ENCODE data around the gene FAM47E. TPM values are rescaled to one million over a fixed set of nuclear protein-coding genes. Genes with fewer than 3 reads are reported as not detected.

FAM47E gene
- polyA plus RNA-seq, 1 donor: 1.5 TPM

DNA sequence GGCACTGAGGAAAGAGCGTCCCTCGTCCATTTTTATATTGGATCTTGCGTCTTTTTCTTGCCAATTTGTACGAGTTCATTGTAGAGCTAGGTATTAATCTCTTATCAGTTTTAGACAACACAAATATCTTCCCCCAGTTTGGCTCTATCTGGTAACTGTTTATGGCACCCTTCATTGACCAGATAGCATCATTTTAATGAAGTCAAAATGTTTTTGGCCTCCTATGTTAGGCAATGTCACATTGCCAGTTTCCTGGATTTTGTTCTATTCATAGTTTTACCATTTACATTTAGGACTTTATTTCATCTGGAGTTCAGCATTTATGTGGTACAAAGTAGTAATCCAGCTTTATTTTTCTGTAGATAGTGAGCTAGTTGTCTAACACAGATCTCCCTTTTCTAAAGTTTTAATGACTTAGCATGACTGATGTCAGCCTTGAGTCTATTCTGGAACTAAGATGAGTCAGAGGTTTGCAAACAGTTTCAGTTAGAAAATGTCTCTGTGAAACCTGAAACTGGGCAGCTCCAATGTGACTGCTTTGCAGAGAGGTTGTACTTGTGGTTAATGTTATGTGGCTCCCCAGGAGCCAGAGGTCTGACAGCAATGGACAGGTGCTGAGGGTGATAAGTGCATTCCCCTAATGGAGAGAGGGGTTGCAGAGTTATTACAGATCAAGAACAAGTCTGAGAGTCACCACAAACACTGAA is 49.7 kb downstream of the FAM47E start:
- DNase-seq (ENCODE audit: low read depth): no peak

DNA sequence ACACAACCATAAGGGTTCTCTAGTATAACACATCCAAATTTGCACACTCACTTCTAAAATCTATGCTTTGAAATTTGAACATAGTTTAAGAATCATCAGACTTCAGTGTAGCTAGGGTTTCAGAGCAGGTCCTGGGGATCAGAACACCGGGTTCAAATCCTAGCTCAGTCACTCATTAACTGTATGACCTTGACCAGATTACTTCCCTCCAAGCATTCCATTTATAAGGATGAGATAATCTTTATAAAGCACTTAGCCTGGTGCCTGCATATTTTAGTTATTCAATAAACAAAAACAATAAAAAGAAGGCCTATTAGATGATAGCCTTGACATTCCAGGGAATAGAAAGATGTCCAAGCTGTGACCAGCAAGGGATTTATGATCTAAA is 50.2 kb downstream of the FAM47E start:
- DNase-seq (ENCODE audit: low read depth): no peak

DNA sequence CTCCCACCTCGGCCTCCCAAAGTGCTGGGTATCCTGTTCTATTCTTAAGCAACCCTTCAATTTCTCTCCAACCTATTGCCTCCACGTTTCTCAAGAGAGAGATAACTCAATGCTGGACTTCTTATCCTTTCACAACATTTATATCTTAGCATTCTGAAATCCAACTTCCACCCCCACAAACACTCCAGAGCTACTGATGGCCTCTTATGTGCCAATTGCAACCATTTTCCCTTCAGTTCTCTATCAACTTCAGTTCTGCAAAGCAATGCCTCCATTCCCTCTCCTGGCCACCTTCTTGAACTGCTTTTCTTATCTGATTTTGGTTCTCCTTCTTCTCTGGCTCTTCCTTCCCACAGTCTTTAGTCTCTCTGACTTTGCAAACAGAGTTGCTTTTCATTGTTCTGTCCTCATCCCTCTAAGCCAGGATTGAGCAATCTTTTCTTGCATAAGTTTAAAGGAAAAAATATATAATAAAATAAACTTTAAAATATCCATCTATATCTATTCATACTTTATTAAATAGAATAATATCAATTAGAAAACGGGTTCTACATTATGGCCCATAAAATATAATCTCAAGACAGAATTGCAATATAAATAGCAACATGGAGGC is 51.4 kb downstream of the FAM47E start:
- DNase-seq (ENCODE audit: low read depth): no peak

DNA sequence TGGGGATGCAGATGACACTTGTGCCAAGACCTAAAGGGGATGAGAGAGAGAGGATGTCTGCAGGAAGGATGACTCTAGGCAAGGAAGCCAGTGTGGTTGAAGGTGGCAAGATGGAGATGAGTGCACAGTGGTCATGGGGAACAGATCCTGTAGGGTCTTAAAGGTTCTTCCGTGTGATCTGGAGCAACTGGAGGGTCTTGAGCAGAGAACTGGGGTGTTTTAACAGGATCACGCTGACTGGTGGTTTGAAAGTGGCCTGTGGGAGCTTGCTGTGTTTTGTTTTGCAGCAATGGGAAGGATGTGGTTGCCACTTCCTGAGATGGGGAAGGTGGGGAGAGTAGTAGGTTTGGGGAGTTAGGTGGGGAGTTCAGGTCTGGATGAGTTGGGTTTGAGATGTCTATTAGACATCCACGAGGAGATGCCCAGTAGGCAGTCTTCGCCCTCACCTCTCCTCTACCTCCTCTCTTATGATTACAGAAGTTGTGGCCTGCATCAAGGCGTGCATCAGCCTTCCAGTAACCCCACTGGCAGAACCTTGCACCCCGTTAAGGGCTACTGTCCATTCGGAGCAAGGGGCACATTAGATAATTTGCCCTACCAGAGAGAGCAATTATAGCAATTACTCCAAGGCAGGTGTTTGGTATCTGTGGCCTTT is 53.6 kb downstream of the FAM47E start:
- no peak for DNase-seq (ENCODE audit: low read depth)

DNA sequence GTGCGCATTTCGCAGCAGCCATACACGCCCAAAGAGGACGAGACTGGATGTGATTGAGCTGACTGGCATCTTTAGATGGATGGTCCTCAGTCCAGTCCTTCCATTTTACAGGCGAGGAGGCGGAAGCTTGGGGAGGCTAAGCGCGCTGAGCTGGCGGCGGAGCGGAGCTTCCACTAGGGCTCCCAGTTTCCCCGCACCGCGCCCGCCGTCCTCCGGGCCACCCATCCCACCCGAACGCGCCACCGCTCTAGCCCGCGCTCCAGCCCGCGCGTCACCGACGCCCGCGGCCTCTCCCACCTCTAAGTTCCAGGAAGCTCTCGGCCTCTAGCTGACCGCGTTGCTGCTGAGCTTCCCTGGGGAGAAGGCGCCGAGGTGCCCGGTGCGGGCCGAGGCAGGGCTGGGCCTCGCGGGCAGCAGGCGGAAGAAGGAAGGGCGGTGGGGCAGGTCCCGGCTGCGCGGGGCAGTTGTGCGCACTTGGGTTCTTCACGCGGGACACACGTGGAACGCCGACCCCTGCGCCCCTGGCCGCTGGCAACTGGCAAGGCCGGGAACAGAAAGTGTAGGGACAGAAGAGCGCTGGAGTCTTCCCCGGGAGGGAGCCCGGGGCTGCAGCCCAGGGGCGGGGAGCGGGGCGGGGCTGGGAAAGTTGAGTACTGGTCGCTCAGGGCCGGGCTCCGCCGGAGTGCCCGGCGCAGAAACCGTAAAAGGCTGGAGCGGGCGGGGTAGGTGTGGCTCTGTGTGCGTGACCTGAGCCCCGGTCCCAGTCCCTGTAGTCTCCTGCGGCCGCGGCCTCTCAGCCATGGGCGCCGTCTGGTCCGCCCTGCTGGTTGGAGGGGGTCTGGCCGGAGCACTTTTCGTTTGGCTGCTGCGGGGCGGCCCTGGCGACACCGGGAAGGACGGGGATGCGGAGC is 54.7 kb downstream of the FAM47E start, which contains the start of gene STBD1:
STBD1 (plus strand) TSS at position 763 of the 911 bp plus-strand sequence; CDS start at position 800, 37 bp downstream.
- DNase-seq (ENCODE audit: low read depth): no peak

DNA sequence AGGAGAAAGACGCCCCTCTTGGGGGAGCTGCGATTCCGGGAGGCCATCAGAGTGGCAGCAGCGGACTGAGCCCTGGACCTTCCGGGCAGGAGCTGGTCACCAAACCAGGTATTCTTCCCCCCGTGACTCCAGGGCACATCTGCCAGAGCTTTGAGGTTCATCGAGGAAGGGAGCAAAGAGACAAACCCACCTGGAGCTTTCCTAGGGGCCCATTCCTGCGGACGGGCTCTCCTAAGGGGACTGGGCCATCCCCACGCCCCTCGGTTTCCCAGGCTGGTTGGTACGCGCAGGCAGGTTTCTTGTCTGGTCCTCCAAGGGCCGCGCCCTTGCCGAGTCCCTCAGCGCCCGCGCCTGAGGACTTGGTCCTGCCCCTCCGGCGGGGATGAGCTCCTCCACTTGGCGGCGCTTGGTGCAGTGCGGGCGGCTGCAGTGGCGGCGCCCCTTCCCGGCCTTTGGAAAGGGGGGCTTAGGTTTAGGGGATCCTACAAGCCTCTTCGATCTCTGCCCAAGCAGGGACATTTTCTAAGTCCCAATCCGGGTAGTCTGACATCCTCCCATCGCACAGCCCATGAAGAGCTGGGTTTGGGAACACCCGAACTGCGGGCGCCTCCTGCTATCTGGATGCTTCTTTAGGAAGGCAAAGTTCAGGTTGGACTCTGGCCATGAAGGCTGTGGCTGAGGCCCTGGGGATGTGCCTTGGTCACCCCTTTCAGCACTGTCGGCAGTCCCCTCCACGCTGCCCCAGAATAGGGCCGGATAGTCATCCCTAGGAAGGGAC is 55.5 kb downstream of the FAM47E start:
- no peak for DNase-seq (ENCODE audit: low read depth)

DNA sequence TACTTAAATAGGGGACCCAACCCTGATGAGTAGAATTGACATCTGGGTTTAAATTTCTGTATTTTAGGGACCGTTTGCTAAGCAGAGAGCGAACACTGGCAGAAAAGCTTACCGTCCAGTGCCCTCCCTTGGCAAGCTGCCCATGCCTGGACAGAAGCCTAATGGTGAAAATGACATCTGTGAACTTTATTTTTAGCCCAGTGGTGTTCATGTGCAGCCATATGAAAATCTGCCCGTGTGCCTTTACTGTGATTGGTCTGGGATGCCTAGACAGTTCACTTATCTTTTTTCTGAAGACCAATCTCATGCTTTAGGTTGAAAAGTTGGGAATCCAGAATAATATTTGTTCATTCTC is 56.1 kb downstream of the FAM47E start:
- no peak for DNase-seq (ENCODE audit: low read depth)

DNA sequence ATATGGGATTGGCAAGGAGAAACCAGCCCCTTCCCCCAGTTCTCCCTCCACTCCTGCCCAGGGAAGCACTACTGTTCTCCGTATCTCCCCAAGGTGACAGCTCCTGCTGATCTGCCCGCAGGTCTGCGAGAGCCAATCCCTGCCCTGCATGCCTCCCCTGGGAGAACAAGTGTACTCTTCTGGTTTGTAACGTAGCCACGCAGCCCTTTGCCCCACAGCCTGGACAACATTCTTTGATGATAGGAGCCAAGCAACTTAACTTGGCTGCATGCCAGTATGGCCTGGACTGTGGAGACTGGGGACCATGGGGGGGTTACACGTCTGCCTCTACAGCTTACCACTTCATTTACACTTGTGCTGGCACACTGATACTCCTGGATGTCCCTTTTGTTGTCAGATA is 57.0 kb downstream of the FAM47E start:
- no peak for DNase-seq (ENCODE audit: low read depth)

DNA sequence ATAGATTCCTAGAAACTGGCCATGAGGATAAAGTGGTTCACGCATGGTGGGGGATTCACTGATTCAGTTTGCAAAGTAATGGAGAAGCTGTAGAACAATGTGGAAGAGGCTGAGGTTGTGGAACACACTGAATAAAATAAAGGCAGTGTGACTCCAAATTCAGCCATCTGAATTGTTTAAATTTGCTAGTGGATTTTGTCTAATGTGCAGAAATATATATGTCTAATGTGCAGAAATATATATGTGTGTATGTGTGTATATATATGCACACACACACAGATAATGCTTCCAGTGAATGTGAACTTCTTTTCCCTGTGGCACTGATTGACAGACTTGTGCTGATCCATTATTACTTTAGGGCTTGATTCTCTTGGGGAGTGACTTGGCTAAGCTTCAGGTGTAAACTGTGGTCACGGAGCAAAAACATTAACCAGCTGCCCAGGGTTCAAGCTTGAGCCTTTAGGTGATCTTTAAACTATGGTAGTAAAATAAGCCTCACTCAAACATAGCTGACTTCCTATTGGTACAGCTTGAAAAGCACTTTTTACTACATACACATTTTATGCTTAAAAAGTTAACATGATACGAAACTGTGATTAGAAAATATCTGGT is 58.5 kb downstream of the FAM47E start:
- no peak for DNase-seq (ENCODE audit: low read depth)

DNA sequence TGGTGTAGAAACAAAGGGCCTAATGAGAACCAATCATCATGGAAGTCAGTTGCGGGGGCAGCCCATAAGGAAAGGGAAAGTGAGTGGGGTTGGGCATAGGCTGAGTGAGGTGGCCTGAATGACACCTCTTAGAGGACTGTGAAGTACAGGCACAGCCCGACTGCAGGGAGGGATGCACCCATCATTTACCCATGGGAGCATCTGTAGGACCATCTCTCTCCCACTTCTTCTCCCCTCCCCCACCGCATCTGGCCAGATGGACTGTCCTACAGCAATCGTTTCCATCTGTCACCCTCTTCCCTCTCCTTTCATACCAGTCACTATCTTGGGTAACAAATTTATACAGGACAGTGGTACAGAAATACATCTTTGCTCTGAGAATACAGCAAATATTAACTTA is 59.2 kb downstream of the FAM47E start:
- no peak for DNase-seq (ENCODE audit: low read depth)

DNA sequence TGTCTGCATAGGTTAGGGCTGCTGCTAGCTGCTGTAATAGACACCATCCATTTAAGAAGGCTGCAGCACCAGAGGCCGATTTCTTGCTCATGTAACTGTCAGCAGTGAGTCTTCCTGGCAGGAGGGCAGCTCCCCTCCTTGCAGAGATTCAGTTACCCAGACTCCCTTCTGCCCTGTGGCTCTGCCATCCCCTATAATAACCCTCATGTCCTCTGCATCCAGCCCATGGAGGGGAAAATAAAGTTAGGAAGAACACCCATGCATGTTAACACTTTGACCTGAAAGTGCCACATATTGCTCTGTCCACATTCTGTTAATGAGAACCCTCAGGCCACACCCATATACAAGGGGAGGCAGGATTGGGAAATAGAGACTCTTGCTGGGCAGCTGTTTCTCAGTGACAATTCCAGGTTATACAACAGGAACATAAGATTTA is 60.4 kb downstream of the FAM47E start:
- no peak for DNase-seq (ENCODE audit: low read depth)

DNA sequence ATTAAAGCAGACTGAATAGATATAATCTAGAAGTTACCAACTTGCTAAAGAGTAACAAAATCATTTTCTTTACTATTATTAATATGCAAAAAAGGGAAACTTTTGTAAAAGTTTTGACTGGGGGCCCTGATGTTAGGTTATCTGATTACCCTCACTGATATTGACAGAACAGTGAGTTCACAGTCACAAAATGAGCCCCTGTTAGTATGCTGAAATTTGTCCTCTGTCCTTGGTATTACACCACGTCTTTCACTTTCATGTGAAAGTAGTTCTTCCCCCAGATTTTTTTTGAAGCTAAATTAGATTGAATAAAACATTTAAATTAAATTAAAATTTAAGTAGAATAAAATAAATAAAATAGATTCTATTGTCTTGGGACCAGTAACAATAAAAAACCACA is 60.9 kb downstream of the FAM47E start:
- no peak for DNase-seq (ENCODE audit: low read depth)

DNA sequence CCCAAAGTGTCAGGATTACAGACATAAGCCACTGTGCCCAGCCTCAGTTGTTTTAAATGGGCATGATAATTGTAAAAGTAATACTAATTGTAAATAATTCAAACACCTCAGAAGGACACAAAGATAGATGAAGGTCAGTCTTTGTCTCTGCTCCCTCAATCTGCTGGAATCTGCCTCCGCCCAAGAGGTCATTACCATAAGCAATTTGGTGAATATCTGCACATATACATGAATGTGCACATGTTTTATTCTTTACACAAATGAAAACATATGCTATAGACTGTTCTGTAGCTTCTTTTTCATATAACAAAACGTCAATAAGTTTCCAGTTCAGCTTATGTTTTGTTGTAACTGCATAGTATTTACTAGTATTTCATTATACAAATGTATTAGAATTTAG is 62.0 kb downstream of the FAM47E start:
- DNase-seq (ENCODE audit: low read depth): no peak

DNA sequence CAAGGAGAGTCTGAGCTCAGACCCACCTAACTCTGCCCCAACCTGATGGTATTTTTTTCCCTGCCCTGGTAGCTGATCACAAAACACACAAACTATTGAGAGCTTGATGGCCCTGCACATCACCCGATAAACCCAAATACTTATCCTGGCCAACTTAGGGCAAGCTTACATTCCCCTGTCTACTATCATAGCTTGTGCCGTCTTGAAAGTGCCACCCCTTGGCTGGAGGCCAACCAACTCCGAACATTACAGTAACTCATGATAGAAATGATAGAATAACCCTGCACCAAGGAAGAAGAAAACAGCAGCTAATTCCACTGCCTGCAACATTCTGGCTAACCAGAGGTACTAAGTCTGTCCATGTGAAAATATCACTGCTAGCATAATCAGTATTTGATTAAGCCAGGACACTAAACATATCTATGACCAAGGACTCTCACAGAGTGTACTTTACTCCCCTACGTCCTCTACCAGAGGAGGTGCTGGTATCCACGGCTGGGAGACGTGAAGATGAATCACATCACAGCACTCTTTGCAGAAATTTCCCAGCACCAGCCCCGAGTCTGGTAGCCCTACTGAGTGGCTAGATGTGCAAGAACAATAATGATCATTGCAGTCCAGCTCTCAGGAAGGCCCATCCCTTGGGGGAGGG is 63.9 kb downstream of the FAM47E start:
- no peak for DNase-seq (ENCODE audit: low read depth)

DNA sequence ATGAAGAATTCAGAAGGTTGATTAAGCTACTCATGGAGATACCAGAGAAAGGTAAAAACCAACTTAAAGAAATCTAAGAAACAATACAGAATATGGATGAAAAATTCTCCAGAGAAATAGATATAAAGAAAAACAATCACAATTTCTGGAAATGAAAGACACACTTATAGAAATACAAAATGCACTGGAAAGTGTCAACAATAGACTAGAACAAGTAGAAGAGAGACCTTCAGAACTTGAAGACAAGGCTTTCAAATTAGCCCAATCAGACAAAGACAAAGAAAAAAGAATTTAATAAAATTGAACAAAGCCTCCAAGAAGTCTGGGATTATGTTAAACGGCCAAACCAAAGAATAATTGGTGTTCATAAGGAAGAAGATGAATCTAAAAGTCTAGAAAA is 64.6 kb downstream of the FAM47E start:
- no peak for DNase-seq (ENCODE audit: low read depth)

DNA sequence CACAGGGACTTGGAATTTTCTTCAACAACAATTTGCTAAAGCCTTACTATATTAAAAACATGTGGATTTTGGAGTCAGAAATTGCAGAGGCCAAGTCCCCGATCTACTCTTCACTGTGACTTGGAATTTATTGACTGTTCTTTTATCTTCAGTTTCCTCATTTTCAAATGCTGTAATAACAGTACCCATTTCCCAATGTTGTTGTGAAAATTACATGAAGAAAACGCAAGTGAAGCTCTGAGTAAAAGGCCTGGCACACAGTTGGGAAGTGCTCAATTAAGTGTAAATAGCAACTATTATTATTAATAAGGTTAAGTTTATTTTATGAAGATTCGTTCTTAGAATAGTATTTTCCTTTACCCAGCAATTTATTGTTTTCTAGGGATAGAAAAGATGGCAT is 70.7 kb downstream of the FAM47E start:
- no peak for DNase-seq (ENCODE audit: low read depth)

DNA sequence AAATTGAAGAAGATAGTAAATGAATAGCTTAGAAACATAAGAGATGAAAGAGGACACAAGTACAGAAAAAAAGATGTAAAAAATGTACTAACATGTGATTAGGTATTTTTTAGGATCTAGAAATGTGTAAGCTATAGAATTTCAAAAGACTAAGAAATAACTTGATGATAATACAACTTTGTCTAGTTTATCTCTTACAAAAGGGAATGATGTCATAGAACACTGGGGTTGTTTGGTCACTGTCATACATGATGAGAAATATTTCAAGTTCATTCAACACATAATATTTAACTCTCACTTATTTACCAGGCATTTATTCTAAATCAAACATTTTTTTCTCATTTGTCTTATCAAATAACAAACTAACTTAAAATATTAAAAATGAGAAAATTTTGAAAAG is 73.6 kb downstream of the FAM47E start:
- no peak for DNase-seq (ENCODE audit: low read depth)

DNA sequence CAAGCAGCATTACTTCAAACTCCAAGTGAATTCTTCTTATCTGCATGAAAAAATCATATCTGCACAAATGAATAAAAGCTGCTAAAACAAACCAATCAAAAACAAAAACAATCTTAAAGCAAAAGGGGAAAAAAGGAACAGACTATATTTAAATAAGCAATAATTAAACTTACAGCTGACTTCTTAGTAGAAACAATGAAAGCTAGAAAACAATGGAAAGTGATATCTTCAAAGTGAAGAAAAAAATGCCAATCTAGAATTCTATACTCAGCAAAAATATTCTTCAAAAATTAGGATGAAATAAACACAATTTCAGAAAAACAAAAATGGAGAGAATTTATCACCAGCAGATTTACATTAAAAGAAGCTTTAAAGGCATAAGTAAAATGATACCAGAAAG is 75.0 kb downstream of the FAM47E start:
- no peak for DNase-seq (ENCODE audit: low read depth)
